Dedifferentiated amniotic fluid mesenchymal stem cell (primary cell): ENCODE results near the gene SHLD1.

ENCODE experiments used
- DNase-seq: peaks from one replicate; pipeline ENCODE4 v3.0.0-alpha.2; 2016; ENCODE audit errors: extremely low spot score

Gene SHLD1

GRCh38 chr20:5848711-5849505 lies 98.7 kb downstream of the SHLD1 start:
- no peak for DNase-seq

GRCh38 chr20:5855939-5856338 lies 105.7 kb downstream of the SHLD1 start:
- DNase-seq, result no peak

GRCh38 chr20:5859608-5860007 lies 109.4 kb downstream of the SHLD1 start:
- no peak for DNase-seq

GRCh38 chr20:5862703-5863039 lies 112.5 kb downstream of the SHLD1 start:
- no peak for DNase-seq

- DNase-seq, result no peak
Observed at GRCh38 chr20:5863040-5863833, 113.0 kb downstream of the SHLD1 start.

- no peak for DNase-seq
Observed at GRCh38 chr20:5864428-5864827, 114.2 kb downstream of the SHLD1 start.

GRCh38 chr20:5864873-5865587 lies 114.8 kb downstream of the SHLD1 start:
- no peak for DNase-seq

- DNase-seq, result no peak
Observed at GRCh38 chr20:5865604-5866003, 115.4 kb downstream of the SHLD1 start.

- no peak for DNase-seq
Observed at GRCh38 chr20:5870568-5870981, 120.4 kb downstream of the SHLD1 start.

GRCh38 chr20:5871459-5872410 lies 121.5 kb downstream of the SHLD1 start:
- DNase-seq, result no peak

- DNase-seq, result no peak
Observed at GRCh38 chr20:5877128-5877527, 126.9 kb downstream of the SHLD1 start.

- DNase-seq, result no peak
Observed at GRCh38 chr20:5880326-5880725, 130.1 kb downstream of the SHLD1 start.

GRCh38 chr20:5881703-5882102 lies 131.5 kb downstream of the SHLD1 start:
- DNase-seq, result no peak

GRCh38 chr20:5882166-5882565 lies 132.0 kb downstream of the SHLD1 start:
- DNase-seq, result no peak

GRCh38 chr20:5884465-5885335 lies 134.5 kb downstream of the SHLD1 start:
- DNase-seq, result no peak

- DNase-seq, result no peak
Observed at GRCh38 chr20:5885866-5886265, 135.7 kb downstream of the SHLD1 start.

GRCh38 chr20:5886788-5887187 lies 136.6 kb downstream of the SHLD1 start:
- no peak for DNase-seq

- DNase-seq, result no peak
Observed at GRCh38 chr20:5887386-5887785, 137.2 kb downstream of the SHLD1 start.

GRCh38 chr20:5888041-5888440 lies 137.8 kb downstream of the SHLD1 start:
- DNase-seq, result no peak

- DNase-seq, result no peak
Observed at GRCh38 chr20:5890773-5891441, 140.7 kb downstream of the SHLD1 start.
